K562 (cell line): ENCODE data around the gene MAPK13. TPM values are rescaled to one million over a fixed set of nuclear protein-coding genes. Genes with fewer than 3 reads are reported as not detected.
A peak's percentile ranks its signal among the peaks of the same experiment; 100 is the strongest.

Experiments
- ARID3B ChIP-seq: fragments of 250-450 bp; sonication (Bioruptor Pico); IDR thresholded peaks from 2 replicates; pipeline ENCODE4 v1.4.0; 2020; ENCODE audit warnings: borderline replicate concordance
- ASH1L ChIP-seq: fragments of 450-650 bp; IDR thresholded peaks from 2 replicates; pipeline ENCODE4 v1.6.1; 2018; ENCODE audit warnings: borderline replicate concordance, mild to moderate bottlenecking, low read depth; ENCODE audit not compliant: partially characterized antibody
- COPS2 ChIP-seq: fragments of 450-650 bp; conservative IDR thresholded peaks from 2 replicates; pipeline ENCODE4 v1.6.1; 2016; ENCODE audit warnings: mild to moderate bottlenecking, moderate library complexity
- ETV1 ChIP-seq: fragments of 450-650 bp; conservative IDR thresholded peaks from 2 replicates; pipeline ENCODE4 v1.6.1; 2016; ENCODE audit warnings: missing genetic modification characterization, control low read depth, low read depth, missing compliant biosample characterization
- KDM1A ChIP-seq, 2 experiments: fragments of 450-650 bp; IDR thresholded peaks; 2 replicates each; pipeline ENCODE4 v1.6.1; 2016; ENCODE audit warnings: mild to moderate bottlenecking in 2 of 2
- MEIS2 ChIP-seq: fragments of 450-650 bp; IDR thresholded peaks from 2 replicates; pipeline ENCODE4 v1.6.1; 2014; ENCODE audit warnings: mild to moderate bottlenecking; ENCODE audit not compliant: partially characterized antibody
- NFYB ChIP-seq: IDR thresholded peaks from 2 replicates; pipeline ENCODE4 v1.6.1; 2011; ENCODE audit warnings: mild to moderate bottlenecking, moderate library complexity; ENCODE audit not compliant: insufficient read length; ENCODE audit errors: extremely low read depth
- NR2F6 ChIP-seq: fragments of 450-650 bp; formaldehyde crosslinking; IDR thresholded peaks from 2 replicates; pipeline ENCODE4 v1.4.0; 2020; ENCODE audit warnings: mild to moderate bottlenecking
- PML ChIP-seq: IDR thresholded peaks from 2 replicates; pipeline ENCODE4 v1.6.1; 2012; ENCODE audit warnings: low read length, inconsistent platforms
- RAD21 ChIP-seq, 2 experiments: fragments of 250-450 bp in 1 of 2; fragments of 450-650 bp in 1 of 2; sonication (Bioruptor Pico) in 1 of 2; formaldehyde crosslinking in 1 of 2; IDR thresholded peaks in 1 of 2; conservative IDR thresholded peaks in 1 of 2; 2 replicates each; pipeline versions ENCODE4 v1.4.0 to v1.8.0; 2020 to 2022; ENCODE audit warnings: mild to moderate bottlenecking in 2 of 2, moderate library complexity in 1 of 2
- REST ChIP-seq, 2 experiments: fragments of 450-650 bp; formaldehyde crosslinking in 1 of 2; IDR thresholded peaks; 2 replicates each; pipeline versions ENCODE4 v1.4.0 to v1.6.1; 2014 to 2020; ENCODE audit warnings: mild to moderate bottlenecking in 2 of 2, borderline replicate concordance in 1 of 2, low read depth in 1 of 2
- SMAD3 ChIP-seq: fragments of 450-650 bp; formaldehyde crosslinking; conservative IDR thresholded peaks from 2 replicates; pipeline ENCODE4 v1.4.0; 2020; ENCODE audit warnings: mild to moderate bottlenecking
- SOX6 ChIP-seq: fragments of 450-650 bp; IDR thresholded peaks from 2 replicates; pipeline ENCODE4 v1.6.1; 2014; ENCODE audit warnings: mild to moderate bottlenecking
- SRF ChIP-seq, 2 experiments: fragments of 250-450, 450-650 bp in 1 of 2; sonication (Bioruptor Pico) in 1 of 2; sonication (generic) in 1 of 2; formaldehyde crosslinking; IDR thresholded peaks; 2 replicates each; pipeline versions ENCODE4 v1.5.0 to v1.5.1; 2020 to 2022; ENCODE audit warnings: mild to moderate bottlenecking in 1 of 2, missing genetic modification reagents in 1 of 2
- TRIM24 ChIP-seq, 2 experiments: fragments of 450-650 bp; IDR thresholded peaks; 2 replicates each; pipeline ENCODE4 v1.6.1; 2016
- WHSC1 ChIP-seq: IDR thresholded peaks from one replicate; pipeline ENCODE4 v1.6.1; 2012; ENCODE audit warnings: low read length, control low read depth, inconsistent platforms
- ZFP30 ChIP-seq: fragments of 250-450 bp; sonication (Bioruptor Pico); IDR thresholded peaks from 2 replicates; pipeline ENCODE4 v1.8.0; 2022; ENCODE audit warnings: moderate library complexity, mild to moderate bottlenecking, inconsistent platforms, borderline replicate concordance
- ZNF133 ChIP-seq: fragments of 250-450 bp; sonication (Bioruptor Pico); IDR thresholded peaks from 2 replicates; pipeline ENCODE4 v1.4.0; 2020; ENCODE audit warnings: mild to moderate bottlenecking
- ZNF274 ChIP-seq: IDR thresholded peaks from 2 replicates; pipeline ENCODE4 v1.6.1; 2011; ENCODE audit warnings: low read depth, mild to moderate bottlenecking, low read length, moderate library complexity, borderline replicate concordance
- ZNF445 ChIP-seq: fragments of 250-450 bp; sonication (Bioruptor Pico); IDR thresholded peaks from 2 replicates; pipeline ENCODE4 v1.4.0; 2020; ENCODE audit warnings: low read depth, mild to moderate bottlenecking, moderate library complexity
- polyA plus RNA-seq, 8 experiments: library from polyadenylated mRNA; depleted of rRNA in 4 of 8; stranded (reverse) in 5 of 8; unstranded in 3 of 8; fragments of >200 nt; fragmentation: Nextera tagmentation in 2 of 8; fragmentation: Illumina TruSeq in 1 of 8; extraction: Ambion mirVana in 2 of 8; extraction: Trizol in 1 of 8; gene quantifications; 2 replicates each; pipeline versions ENCODE4 v1.2.1 to v1.2.3, GENCODE V29; 2011 to 2014; ENCODE audit warnings: inconsistent platforms in 1 of 8, missing spikeins in 1 of 8
- total RNA-seq, 7 experiments: library from RNA; depleted of rRNA in 6 of 7; stranded (reverse); fragments of >200 nt in 6 of 7; fragmentation: Illumina TruSeq in 2 of 7; extraction: Trizol in 2 of 7; gene quantifications; 2 replicates each; pipeline versions ENCODE4 v1.2.1 to v1.2.3, GENCODE V29; 2011 to 2021; ENCODE audit warnings: low replicate concordance in 1 of 7

The MAPK13 gene
- total and polyA plus RNA-seq, 9 of the 15 experiments (the other 6 are each of a cell fraction or from before 2014, with no cell fraction given): 0.03 to 2.3 (median 0.48) TPM; not detected in 1

- TF ChIP-seq ARID3B (CRISPR knock-in tag) (no peak), NFYB (no peak), RAD21 (CRISPR knock-in tag; conservative IDR thresholded peaks at IDR 0.05 in 1 of 2, IDR thresholded peaks at IDR 0.05 in 1 of 2) (0 out of 4 replicates have a peak, but pooled peaks of 1 of the 2 experiments have one; percentile 6), MEIS2 (peak; percentile 10), ETV1 (tag) (peak; percentile 99), REST (IDR thresholded peaks at IDR 0.05; ENCODE audit: borderline replicate concordance) (peak; percentile 42), REST (CRISPR knock-in tag; IDR thresholded peaks at IDR 0.05; ENCODE audit: low read depth) (no peak), COPS2 (no peak), WHSC1 (no peak), ASH1L (no peak), ZNF445 (CRISPR knock-in tag) (no peak), ZNF274 (no peak), SRF (CRISPR knock-in tag; IDR thresholded peaks at IDR 0.05) (no peak), PML (no peak), SMAD3 (CRISPR knock-in tag) (no peak), ZNF133 (CRISPR knock-in tag) (no peak), ZFP30 (CRISPR knock-in tag) (no peak), TRIM24 (IDR thresholded peaks at IDR 0.05) (peak; percentile 92 to 95; a peak in 3 of 4 replicates), NR2F6 (CRISPR knock-in tag) (no peak), SOX6 (peak; percentile 29; the same call in 1 of the 2 replicates), KDM1A (IDR thresholded peaks at IDR 0.05) (peak in 1 of 2 experiments; percentile 27; a peak in 1 of 4 replicates)
Measured at GRCh38 chr6:36127462-36128016, 2.8 kb upstream of the MAPK13 start (continued).
